ENCODE measurements around the gene ADAMTSL1.
A peak's percentile ranks its signal among the peaks of the same experiment; 100 is the strongest.
"Not testable (repeated sequence)": the region's sequence is repeated elsewhere in the genome, so short reads cannot be mapped to it uniquely, and the experiment has no call there.

The ADAMTSL1 gene

GRCh38 chr9:18829066-18829465 lies 355.1 kb downstream of the ADAMTSL1 start:
- DNase-seq: no peak

- DNase-seq: peak; percentile 2
Measured at GRCh38 chr9:18829873-18830272, 355.9 kb downstream of the ADAMTSL1 start.

GRCh38 chr9:18834740-18835361 lies 360.9 kb downstream of the ADAMTSL1 start:
- DNase-seq: no peak

GRCh38 chr9:18837402-18837801 lies 363.4 kb downstream of the ADAMTSL1 start:
- no peak for DNase-seq

GRCh38 chr9:18847576-18848275 lies 373.8 kb downstream of the ADAMTSL1 start:
- no peak for DNase-seq

- no peak for DNase-seq
Measured at GRCh38 chr9:18848657-18849056, 374.7 kb downstream of the ADAMTSL1 start.

- DNase-seq: no peak
Measured at GRCh38 chr9:18849270-18849669, 375.3 kb downstream of the ADAMTSL1 start.

- no peak for DNase-seq
Measured at GRCh38 chr9:18849890-18850677, 376.1 kb downstream of the ADAMTSL1 start.

- DNase-seq: no peak
Measured at GRCh38 chr9:18851069-18851795, 377.3 kb downstream of the ADAMTSL1 start.

- no peak for DNase-seq
Measured at GRCh38 chr9:18855656-18856055, 381.7 kb downstream of the ADAMTSL1 start.

- DNase-seq: no peak
Measured at GRCh38 chr9:18857334-18857733, 383.4 kb downstream of the ADAMTSL1 start.

GRCh38 chr9:18857769-18858168 lies 383.8 kb downstream of the ADAMTSL1 start:
- no peak for DNase-seq

- DNase-seq: no peak
Measured at GRCh38 chr9:18861609-18862544, 387.9 kb downstream of the ADAMTSL1 start.

GRCh38 chr9:18863791-18864190 lies 389.8 kb downstream of the ADAMTSL1 start:
- no peak for DNase-seq

- DNase-seq: no peak
Measured at GRCh38 chr9:18864516-18864915, 390.6 kb downstream of the ADAMTSL1 start.

GRCh38 chr9:18865542-18865941 lies 391.6 kb downstream of the ADAMTSL1 start:
- DNase-seq: no peak

GRCh38 chr9:18866121-18866831 lies 392.3 kb downstream of the ADAMTSL1 start:
- no peak for DNase-seq

GRCh38 chr9:18869725-18870124 lies 395.8 kb downstream of the ADAMTSL1 start:
- no peak for DNase-seq

GRCh38 chr9:18874069-18874468 lies 400.1 kb downstream of the ADAMTSL1 start:
- no peak for DNase-seq

- not testable (repeated sequence) for DNase-seq
Measured at GRCh38 chr9:18874990-18875389, 401.0 kb downstream of the ADAMTSL1 start.

GRCh38 chr9:18877984-18878383 lies 404.0 kb downstream of the ADAMTSL1 start:
- DNase-seq: no peak
